ENCODE results near the gene MDK. TPM values are rescaled to one million over a fixed set of nuclear protein-coding genes. Genes with fewer than 3 reads are reported as not detected.
"Not testable (repeated sequence)": the region's sequence is repeated elsewhere in the genome, so short reads cannot be mapped to it uniquely, and the experiment has no call there.

Gene MDK
- total RNA-seq, 1 donor, result 27.5 TPM

- Histone ChIP-seq H3K4me2 (ENCODE audit: insufficient read depth, low read length) (no peak overlapping the region), H3K36me3 (ENCODE audit: insufficient read depth, low read length) (peaks cover 8% of the 10 kb centered on the region), H4K20me1 (ENCODE audit: insufficient read depth, low read length) (peaks cover 5% of the 10 kb centered on the region), H3K4me3 (ENCODE audit: insufficient read depth, low read length) (no peak overlapping the region), H3K9me3 (ENCODE audit: low read depth, low read length) (no peaks in the 10 kb centered on the region), H3K4me1 (ENCODE audit: insufficient read depth, low read length) (peaks cover 10% of the 10 kb centered on the region), H3K27ac (ENCODE audit: low read depth, low read length) (no peak overlapping the region), H3K79me2 (ENCODE audit: insufficient read depth, low read length) (no peaks in the 10 kb centered on the region), H3K27me3 (ENCODE audit: insufficient read depth, low read length) (no peaks in the 10 kb centered on the region), H2AFZ (ENCODE audit: low read length) (no peak overlapping the region)
- no peak for TF ChIP-seq CTCF (IDR thresholded peaks at IDR 0.05; ENCODE audit: extremely low read depth, low read depth, low read length)
- no peak for DNase-seq (ENCODE audit: insufficient read length, low spot score, missing footprints)
Observed at GRCh38 chr11:46378296-46378695, 3.2 kb upstream of the MDK start.

GRCh38 chr11:46378811-46379481 lies 2.5 kb upstream of the MDK start:
- Histone ChIP-seq H3K4me2 (ENCODE audit: insufficient read depth, low read length) (no peak overlapping the region), H3K36me3 (ENCODE audit: insufficient read depth, low read length) (peaks cover 8% of the 10 kb centered on the region), H2AFZ (ENCODE audit: low read length) (no peak overlapping the region), H3K27me3 (ENCODE audit: insufficient read depth, low read length) (no peaks in the 10 kb centered on the region), H3K9me3 (ENCODE audit: low read depth, low read length) (no peaks in the 10 kb centered on the region), H3K4me1 (ENCODE audit: insufficient read depth, low read length) (peaks cover 10% of the 10 kb centered on the region), H4K20me1 (ENCODE audit: insufficient read depth, low read length) (peaks cover 5% of the 10 kb centered on the region), H3K4me3 (ENCODE audit: insufficient read depth, low read length) (no peak overlapping the region), H3K79me2 (ENCODE audit: insufficient read depth, low read length) (no peaks in the 10 kb centered on the region), H3K27ac (ENCODE audit: low read depth, low read length) (no peak overlapping the region)
- TF ChIP-seq CTCF (IDR thresholded peaks at IDR 0.05; ENCODE audit: extremely low read depth, low read depth, low read length), result no peak
- no peak for DNase-seq (ENCODE audit: insufficient read length, low spot score, missing footprints)

GRCh38 chr11:46379482-46380293 lies 1.8 kb upstream of the MDK start:
- H3K4me3 ChIP-seq (ENCODE audit: insufficient read depth, low read length); H3K4me1 ChIP-seq (ENCODE audit: insufficient read depth, low read length); H3K4me2 ChIP-seq (ENCODE audit: insufficient read depth, low read length); H3K79me2 ChIP-seq (ENCODE audit: insufficient read depth, low read length); H3K27me3 ChIP-seq (ENCODE audit: insufficient read depth, low read length); H3K9me3 ChIP-seq (ENCODE audit: low read depth, low read length); H3K27ac ChIP-seq (ENCODE audit: low read depth, low read length); H2AFZ ChIP-seq (ENCODE audit: low read length); H3K36me3 ChIP-seq (ENCODE audit: insufficient read depth, low read length); H4K20me1 ChIP-seq (ENCODE audit: insufficient read depth, low read length): not testable (repeated sequence)
- peak; percentile 94 for DNase-seq (ENCODE audit: insufficient read length, low spot score, missing footprints)

- H4K20me1 ChIP-seq (ENCODE audit: insufficient read depth, low read length), result peaks cover 5% of the 10 kb centered on the region
- TF ChIP-seq CTCF (IDR thresholded peaks at IDR 0.05; ENCODE audit: extremely low read depth, low read depth, low read length), result no peak
- H3K4me2 ChIP-seq (ENCODE audit: insufficient read depth, low read length), result peak overlapping the region; percentile 84
- no peaks in the 10 kb centered on the region for H3K27me3 ChIP-seq (ENCODE audit: insufficient read depth, low read length)
- H3K36me3 ChIP-seq (ENCODE audit: insufficient read depth, low read length), result peaks cover 8% of the 10 kb centered on the region
- peak; percentile 97 for DNase-seq (ENCODE audit: insufficient read length, low spot score, missing footprints)
- no peaks in the 10 kb centered on the region for H3K9me3 ChIP-seq (ENCODE audit: low read depth, low read length)
- peak overlapping the region; percentile 62 for H2AFZ ChIP-seq (ENCODE audit: low read length)
- peak overlapping the region; percentile 78 for H3K4me3 ChIP-seq (ENCODE audit: insufficient read depth, low read length)
- H3K4me1 ChIP-seq (ENCODE audit: insufficient read depth, low read length), result peaks cover 10% of the 10 kb centered on the region
- no peaks in the 10 kb centered on the region for H3K79me2 ChIP-seq (ENCODE audit: insufficient read depth, low read length)
- no peak overlapping the region for H3K27ac ChIP-seq (ENCODE audit: low read depth, low read length)
Observed at GRCh38 chr11:46380340-46381047, 975 bp upstream of the MDK start.
